ENCODE data around the gene SEC24B.
"Not testable (repeated sequence)": the region's sequence is repeated elsewhere in the genome, so short reads cannot be mapped to it uniquely, and the experiment has no call there.

Gene SEC24B

GRCh38 chr4:109432696-109433095, 919 bp upstream of the SEC24B start:
- peak; percentile 15 for DNase-seq (ENCODE audit: low read depth)

DNA sequence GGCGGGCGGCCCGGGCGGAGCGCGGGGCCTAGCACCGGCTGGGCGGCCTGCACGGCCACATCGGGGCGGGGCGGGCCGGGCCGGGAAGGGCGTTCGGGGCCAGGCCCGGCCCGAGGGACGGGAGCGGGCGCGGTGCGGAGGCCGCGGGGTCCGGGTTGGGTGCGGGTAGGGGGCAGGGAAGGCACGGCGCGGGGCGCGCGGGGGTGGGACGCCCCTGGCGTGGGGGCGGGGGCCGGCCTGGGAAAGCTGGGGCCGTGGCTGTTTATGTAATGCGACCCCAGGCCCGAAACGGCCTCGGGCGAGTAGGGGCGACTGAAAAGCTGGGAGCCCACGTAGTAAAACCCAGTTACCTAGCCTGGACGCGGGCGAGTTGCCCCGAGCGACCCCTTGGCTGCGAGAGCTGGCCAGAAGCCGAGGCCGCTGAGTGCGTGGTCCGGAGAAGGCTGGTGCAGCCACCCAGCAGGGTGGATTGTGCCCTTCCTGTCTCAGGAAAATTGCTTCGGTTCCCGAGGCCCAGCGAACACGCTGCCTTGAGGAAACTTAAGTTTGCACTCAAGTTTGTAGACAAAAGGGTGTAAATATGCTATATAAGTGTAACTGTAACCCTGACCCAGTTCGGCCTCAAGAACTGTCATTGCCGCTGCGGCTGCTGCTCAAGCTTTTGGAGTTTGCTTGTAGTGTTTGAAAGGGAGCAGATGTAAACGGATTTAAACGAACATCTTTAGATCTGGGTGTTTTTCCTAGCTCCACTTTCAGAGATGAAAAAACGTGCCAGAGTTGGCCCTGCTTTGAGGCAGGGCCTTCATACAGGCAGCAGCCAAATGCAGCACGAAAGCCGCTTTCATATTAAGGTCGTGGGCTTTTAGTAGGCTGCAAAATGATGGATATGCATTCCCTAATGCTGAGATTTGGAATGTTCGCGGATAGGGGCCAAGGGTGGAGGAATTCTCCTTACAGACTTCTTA, 674 bp downstream of the SEC24B start:
- DNase-seq (ENCODE audit: low read depth), result peak; percentile 14

GRCh38 chr4:109435635-109436034, 2.0 kb downstream of the SEC24B start:
- DNase-seq (ENCODE audit: low read depth), result no peak

GRCh38 chr4:109436504-109436903, 2.9 kb downstream of the SEC24B start:
- no peak for DNase-seq (ENCODE audit: low read depth)

GRCh38 chr4:109440948-109441347, 7.3 kb downstream of the SEC24B start:
- DNase-seq (ENCODE audit: low read depth), result no peak

DNA sequence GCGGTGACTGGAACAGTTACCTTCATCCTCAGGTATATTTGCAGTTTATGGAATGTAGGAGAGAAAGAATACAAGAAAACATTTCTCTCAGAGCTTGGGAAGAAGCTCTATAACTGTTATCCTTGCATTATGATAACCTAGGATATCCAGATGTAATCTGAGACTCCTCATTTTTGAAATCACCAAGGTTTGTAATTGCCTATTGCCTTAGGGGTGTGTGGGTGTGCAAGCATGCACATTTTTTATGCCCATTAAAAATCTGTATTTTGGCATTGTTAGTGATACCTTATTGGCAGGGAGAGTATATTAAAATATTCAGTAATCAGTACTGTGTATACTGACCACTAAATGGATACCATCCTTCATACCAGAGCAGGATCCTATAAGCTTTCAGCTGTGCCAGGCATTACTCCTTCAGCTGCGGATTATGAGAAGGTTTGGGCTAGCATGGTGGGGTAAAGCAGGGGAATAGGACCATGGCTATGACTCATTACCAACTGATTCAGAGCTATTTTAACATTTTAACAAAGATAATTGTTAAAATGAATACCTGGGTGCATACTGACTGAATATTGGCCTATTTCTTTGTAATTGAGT, 8.3 kb downstream of the SEC24B start:
- DNase-seq (ENCODE audit: low read depth), result no peak

- no peak for DNase-seq (ENCODE audit: low read depth)
These were observed 10.7 kb downstream of the SEC24B start for GRCh38 chr4:109444182-109444844.

GRCh38 chr4:109447278-109447677, 13.7 kb downstream of the SEC24B start:
- no peak for DNase-seq (ENCODE audit: low read depth)

- DNase-seq (ENCODE audit: low read depth), result no peak
These were observed 18.1 kb downstream of the SEC24B start for GRCh38 chr4:109451544-109452273.

GRCh38 chr4:109453110-109453509, 19.5 kb downstream of the SEC24B start:
- DNase-seq (ENCODE audit: low read depth), result not testable (repeated sequence)

GRCh38 chr4:109462297-109462696, 28.7 kb downstream of the SEC24B start:
- DNase-seq (ENCODE audit: low read depth), result no peak

DNA sequence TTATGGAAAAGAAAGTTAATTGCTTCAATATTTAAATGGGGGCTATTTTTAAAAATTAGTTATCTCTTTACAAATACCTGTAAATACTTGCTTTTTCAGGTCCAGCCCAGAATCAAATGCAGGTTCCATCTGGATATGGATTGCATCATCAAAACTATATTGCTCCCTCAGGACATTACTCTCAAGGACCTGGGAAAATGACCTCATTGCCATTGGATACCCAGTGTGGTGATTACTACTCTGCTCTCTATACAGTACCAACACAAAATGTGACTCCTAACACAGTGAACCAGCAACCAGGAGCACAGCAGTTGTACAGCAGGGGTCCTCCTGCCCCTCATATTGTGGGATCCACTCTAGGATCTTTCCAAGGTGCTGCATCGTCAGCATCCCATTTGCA, 29.2 kb downstream of the SEC24B start:
- no peak for DNase-seq (ENCODE audit: low read depth)

GRCh38 chr4:109465069-109465468, 31.5 kb downstream of the SEC24B start:
- no peak for DNase-seq (ENCODE audit: low read depth)

DNA sequence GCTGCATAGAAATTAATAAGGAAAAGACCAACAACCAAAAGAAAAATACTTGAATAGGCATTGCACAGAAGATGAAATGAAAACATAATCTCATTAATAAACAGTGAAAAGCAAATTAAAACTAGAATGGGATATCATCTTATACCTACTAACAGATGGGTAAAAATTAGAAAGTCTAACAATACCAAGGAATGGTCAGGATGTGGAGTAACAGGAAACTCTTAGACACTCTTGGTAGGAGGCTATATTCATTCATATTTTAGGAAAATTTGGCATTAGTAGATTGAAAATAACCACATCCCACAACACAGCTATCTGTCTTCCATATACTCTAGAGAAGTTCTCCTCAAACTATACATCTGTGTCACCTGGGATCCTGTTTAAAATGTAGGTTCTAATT, 36.3 kb downstream of the SEC24B start:
- no peak for DNase-seq (ENCODE audit: low read depth)

DNA sequence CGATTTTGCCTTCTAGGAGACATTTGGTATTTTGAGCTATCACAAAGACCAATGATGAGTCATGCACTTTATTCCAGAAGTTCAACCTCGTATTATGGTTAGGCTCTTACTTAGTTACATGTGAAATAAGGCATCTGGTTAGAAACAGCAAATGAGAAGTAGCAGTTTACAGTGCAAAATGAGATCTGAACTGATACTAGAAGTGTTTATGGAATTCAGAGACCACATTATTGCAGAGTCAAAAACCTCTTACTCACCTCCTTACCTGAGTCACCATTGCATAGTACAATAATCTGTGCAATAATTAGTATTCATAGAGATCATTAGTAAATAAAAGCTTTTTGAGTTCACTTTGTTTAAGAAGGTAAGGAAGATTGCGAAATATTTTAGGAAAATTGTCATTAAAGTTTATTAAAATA, 38.7 kb downstream of the SEC24B start:
- DNase-seq (ENCODE audit: low read depth), result peak; percentile 8

DNA sequence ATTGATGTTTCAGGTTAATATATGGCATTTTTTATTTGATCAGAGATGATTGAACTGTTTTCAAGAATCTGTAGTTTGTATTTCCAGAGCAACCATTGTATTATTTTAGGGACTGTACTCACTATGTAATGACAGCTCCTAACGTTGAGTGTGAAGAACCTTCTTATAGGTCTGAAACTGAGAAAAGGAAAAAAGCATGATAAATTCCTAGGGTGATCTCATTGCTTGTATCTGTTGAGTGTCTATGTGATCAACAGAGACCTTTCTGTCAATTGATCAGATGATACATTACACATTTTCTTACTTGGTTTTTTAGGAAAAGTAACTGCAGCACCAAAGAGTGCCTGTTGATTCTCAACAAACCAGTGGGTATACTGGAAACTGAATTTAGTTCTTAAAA, 40.2 kb downstream of the SEC24B start:
- no peak for DNase-seq (ENCODE audit: low read depth)

DNA sequence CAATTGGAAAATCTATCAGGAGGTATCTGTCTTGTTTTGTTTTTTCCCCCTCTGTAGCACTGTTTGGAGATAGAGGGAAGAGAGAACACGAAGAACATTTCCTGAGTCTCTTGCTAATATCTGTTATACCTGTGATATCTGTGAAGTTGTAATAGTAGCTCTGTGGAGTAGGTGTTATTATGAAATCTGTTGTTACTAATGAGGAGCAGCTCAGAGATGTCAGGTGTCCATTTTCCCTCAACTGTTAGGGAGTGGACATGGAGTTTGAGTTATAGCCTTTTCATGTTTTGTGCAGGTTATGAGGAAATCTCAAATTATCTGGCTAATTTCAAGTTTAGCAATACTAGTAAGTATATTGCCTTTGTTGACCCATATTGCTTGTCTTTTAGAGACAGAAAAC, 52.4 kb downstream of the SEC24B start:
- no peak for DNase-seq (ENCODE audit: low read depth)

GRCh38 chr4:109494563-109494962, 60.9 kb downstream of the SEC24B start:
- DNase-seq (ENCODE audit: low read depth), result no peak

DNA sequence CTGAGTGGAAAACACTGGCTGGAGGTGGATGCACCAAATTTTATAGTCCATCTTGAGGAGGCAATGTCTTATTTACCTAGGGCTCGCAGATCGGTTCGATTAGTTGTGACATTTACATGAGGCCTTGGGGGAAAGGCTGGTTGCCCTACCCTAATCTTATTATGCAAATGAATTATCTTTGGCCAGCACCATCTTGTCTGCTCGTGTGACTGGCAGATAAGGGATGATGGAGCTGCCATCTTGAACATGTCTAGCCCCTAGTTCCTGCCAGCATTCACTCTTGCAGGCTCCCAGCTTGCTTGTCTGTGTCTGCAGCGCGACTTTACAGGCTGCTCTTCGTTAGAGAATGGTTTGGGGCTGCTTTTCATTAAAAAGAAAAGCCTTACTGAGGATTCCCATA, 61.9 kb downstream of the SEC24B start:
- DNase-seq (ENCODE audit: low read depth), result no peak

DNA sequence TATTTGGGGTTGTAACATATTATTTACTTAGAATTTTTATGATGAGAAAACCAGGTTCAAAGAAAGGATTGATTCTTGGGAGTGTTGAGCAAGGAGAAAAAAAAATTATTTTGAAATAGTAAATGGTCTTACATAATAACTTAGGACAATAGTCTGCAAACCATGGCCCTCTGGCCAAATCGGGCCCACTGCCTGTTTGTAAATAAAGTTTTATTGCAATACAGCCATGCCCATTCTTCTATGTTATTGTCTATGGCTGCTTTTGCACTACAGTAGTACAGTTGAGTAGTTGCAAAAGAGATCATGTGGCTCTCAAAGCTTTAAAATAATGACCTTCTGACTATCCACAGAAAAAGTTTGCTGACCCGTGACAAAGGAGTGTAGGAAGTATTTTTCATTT, 63.3 kb downstream of the SEC24B start:
- DNase-seq (ENCODE audit: low read depth), result no peak

DNA sequence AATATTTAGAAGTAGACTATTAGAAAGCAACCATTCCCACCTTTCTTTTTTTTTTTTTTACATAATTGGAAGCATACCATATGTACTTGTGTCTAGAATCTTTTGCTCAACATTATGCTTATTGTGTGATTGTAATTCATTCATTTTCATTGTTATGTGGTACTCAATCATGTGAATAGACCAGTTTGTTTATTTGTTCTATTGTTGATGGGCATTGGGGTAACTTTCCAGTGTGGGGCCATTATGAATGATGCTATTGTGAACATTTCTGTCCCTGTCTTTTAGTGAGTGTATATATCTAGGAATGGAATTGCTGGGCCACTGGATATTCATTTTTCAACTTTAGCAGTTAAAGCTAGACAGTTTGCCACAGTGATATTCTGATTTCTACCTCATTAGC, 63.9 kb downstream of the SEC24B start:
- no peak for DNase-seq (ENCODE audit: low read depth)

DNA sequence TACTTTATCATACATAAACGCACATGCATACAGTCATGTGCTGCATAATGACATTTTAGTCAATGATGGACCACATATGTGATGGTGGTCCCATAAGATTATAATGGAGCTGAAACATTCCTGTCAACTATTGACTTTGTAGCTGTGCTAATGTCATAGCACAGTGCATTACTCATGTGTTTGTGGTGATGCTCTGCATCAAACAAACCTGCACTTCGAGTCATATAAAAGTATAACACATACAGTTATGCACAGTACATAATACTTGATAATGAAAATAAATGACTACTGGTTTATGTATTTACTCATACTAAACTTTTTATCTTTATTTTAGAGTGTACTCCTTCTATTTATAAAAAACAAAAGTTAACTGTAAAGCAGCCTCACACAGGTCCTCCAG, 65.9 kb downstream of the SEC24B start:
- no peak for DNase-seq (ENCODE audit: low read depth)

All from HS-27A (cell line).